ENCODE measurements around the gene ATXN1. TPM values are rescaled to one million over a fixed set of nuclear protein-coding genes. Genes with fewer than 3 reads are reported as not detected.

ATXN1 gene
- total and polyA plus RNA-seq, 3 donors from 2014 or later = 12.8 to 84.1 (median 64.3) TPM

DNA sequence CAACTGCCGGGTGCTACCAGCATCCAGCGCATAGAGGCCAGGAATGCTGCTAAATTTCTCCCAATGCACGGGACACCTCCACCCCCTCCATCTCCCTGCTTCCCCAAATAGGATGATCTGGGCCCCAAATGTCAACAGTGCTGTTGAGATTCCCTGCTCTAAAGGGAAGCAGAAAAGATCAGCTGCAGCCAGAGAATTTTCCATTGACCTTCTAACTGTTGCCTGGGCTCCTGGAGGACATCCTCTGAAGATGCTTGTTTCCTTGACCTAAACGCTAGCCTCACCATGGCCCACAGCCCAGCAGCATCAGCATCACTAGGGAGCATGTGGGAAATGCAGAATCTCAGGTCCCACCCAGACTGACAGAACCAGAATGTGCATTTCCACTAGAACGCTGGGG lies 361.6 kb downstream of the ATXN1 start:
- H3K36me3 ChIP-seq (ENCODE audit: low read depth, missing control alignments) = no peaks in the 10 kb centered on the region
- no peak for TF ChIP-seq POLR2A (IDR thresholded peaks at IDR 0.05)
- TF ChIP-seq, protein P1, sequence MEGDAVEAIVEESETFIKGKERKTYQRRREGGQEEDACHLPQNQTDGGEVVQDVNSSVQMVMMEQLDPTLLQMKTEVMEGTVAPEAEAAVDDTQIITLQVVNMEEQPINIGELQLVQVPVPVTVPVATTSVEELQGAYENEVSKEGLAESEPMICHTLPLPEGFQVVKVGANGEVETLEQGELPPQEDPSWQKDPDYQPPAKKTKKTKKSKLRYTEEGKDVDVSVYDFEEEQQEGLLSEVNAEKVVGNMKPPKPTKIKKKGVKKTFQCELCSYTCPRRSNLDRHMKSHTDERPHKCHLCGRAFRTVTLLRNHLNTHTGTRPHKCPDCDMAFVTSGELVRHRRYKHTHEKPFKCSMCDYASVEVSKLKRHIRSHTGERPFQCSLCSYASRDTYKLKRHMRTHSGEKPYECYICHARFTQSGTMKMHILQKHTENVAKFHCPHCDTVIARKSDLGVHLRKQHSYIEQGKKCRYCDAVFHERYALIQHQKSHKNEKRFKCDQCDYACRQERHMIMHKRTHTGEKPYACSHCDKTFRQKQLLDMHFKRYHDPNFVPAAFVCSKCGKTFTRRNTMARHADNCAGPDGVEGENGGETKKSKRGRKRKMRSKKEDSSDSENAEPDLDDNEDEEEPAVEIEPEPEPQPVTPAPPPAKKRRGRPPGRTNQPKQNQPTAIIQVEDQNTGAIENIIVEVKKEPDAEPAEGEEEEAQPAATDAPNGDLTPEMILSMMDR (IDR thresholded peaks at IDR 0.05) = no peak
- peaks cover 9% of the 10 kb centered on the region for H3K4me1 ChIP-seq
- 75 to 78% methylated on average over 4 to 5 of the region's 5 CpGs for WGBS, 2 donors
- no peak overlapping the region for H3K4me3 ChIP-seq
- no peak overlapping the region for H3K27ac ChIP-seq
- DNase-seq = no peak
- H3K27me3 ChIP-seq = no peaks in the 10 kb centered on the region
- no peaks in the 10 kb centered on the region for H3K9me3 ChIP-seq
- intact Hi-C loops (cut with DNase I; ENCODE audit: low total_unique reads) = loop anchor here (10.0 kb wide), 1 partner anchor 65 kb away; no protein-coding TSS in a partner anchor

DNA sequence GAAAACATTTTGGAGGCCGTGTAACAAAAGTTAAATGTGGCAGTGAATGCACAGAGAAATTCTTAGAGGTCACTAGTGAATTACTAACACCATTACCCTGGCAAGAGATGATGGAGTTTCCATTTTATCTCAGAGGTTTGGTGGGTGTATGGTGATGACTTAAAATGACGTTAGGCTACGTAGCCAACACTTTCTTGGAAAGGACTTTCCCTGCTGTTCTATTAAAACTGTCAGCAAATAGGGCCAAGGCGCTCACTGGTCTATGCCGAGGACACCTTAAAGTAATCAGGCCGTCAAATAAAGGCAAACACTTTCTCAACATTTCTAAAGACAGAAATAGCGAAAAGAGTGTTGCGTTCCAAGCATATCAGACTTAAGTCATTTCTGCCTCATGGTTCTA lies 362.1 kb downstream of the ATXN1 start:
- no peak for DNase-seq
- Histone ChIP-seq H3K27ac (no peak overlapping the region), H3K4me1 (peaks cover 9% of the 10 kb centered on the region), H3K36me3 (ENCODE audit: low read depth, missing control alignments) (no peaks in the 10 kb centered on the region), H3K9me3 (no peaks in the 10 kb centered on the region), H3K27me3 (no peaks in the 10 kb centered on the region), H3K4me3 (no peak overlapping the region)
- intact Hi-C loops (cut with DNase I; ENCODE audit: low total_unique reads) = no loop called here
- TF ChIP-seq, protein P1 (IDR thresholded peaks at IDR 0.05) = no peak
- TF ChIP-seq POLR2A (IDR thresholded peaks at IDR 0.05) = no peak
- 75 to 84% methylated on average over 8 of the region's 8 CpGs for WGBS, 2 donors

DNA sequence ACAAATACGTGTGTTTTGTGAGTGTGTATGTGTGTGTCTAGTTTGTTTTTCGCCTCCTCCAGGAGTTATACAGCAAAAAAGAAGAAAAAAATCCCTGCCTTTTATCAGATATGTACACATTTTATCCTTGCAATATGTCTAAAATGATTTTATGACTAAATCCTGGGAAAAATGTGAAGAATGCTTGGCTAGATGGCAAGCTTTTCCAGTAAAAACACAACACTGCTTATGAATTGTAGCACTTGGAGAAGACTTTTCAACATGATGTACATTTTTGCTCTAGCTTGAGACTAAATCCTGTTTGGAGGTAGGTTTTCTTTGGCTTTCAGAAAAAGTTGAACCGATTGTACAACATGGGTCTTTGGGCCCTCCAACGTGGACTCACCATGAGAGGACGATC lies 362.7 kb downstream of the ATXN1 start:
- 71 to 80% methylated on average over 5 of the region's 5 CpGs for WGBS, 2 donors
- H3K9me3 ChIP-seq = no peaks in the 10 kb centered on the region
- H3K4me1 ChIP-seq = peaks cover 8% of the 10 kb centered on the region
- TF ChIP-seq, protein P1 (IDR thresholded peaks at IDR 0.05) = no peak
- TF ChIP-seq POLR2A (IDR thresholded peaks at IDR 0.05) = no peak
- no peak overlapping the region for H3K4me3 ChIP-seq
- DNase-seq = no peak
- no peaks in the 10 kb centered on the region for H3K27me3 ChIP-seq
- intact Hi-C loops (cut with DNase I; ENCODE audit: low total_unique reads) = no loop called here
- H3K36me3 ChIP-seq (ENCODE audit: low read depth, missing control alignments) = no peaks in the 10 kb centered on the region
- H3K27ac ChIP-seq = no peak overlapping the region

DNA sequence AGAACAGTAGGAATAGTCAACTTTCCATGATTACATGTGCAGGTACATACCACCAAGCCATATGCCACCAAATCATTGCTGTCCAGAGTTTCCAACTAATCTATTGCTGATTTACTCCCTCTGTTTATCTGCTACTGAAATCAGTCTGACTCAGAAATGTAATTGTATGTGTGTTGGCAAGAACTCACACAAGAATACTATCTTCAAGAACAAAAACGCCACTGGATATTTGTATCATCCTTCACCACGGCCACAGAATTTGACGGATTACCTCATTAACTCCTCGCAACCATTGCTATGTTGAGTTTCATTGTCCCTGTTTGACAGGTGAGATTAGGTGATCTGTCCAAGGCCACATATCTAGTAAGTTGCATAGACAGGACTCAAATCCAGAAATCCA lies 363.6 kb downstream of the ATXN1 start:
- H3K4me3 ChIP-seq = no peak overlapping the region
- TF ChIP-seq, protein P1 (IDR thresholded peaks at IDR 0.05) = no peak
- no peak for TF ChIP-seq POLR2A (IDR thresholded peaks at IDR 0.05)
- intact Hi-C loops (cut with DNase I; ENCODE audit: low total_unique reads) = no loop called here
- WGBS, 2 donors = 43 to 77% methylated on average over 4 of the region's 4 CpGs
- no peaks in the 10 kb centered on the region for H3K9me3 ChIP-seq
- H3K36me3 ChIP-seq (ENCODE audit: low read depth, missing control alignments) = no peaks in the 10 kb centered on the region
- no peak overlapping the region for H3K27ac ChIP-seq
- no peak for DNase-seq
- peaks cover 4% of the 10 kb centered on the region for H3K4me1 ChIP-seq
- H3K27me3 ChIP-seq = no peaks in the 10 kb centered on the region

DNA sequence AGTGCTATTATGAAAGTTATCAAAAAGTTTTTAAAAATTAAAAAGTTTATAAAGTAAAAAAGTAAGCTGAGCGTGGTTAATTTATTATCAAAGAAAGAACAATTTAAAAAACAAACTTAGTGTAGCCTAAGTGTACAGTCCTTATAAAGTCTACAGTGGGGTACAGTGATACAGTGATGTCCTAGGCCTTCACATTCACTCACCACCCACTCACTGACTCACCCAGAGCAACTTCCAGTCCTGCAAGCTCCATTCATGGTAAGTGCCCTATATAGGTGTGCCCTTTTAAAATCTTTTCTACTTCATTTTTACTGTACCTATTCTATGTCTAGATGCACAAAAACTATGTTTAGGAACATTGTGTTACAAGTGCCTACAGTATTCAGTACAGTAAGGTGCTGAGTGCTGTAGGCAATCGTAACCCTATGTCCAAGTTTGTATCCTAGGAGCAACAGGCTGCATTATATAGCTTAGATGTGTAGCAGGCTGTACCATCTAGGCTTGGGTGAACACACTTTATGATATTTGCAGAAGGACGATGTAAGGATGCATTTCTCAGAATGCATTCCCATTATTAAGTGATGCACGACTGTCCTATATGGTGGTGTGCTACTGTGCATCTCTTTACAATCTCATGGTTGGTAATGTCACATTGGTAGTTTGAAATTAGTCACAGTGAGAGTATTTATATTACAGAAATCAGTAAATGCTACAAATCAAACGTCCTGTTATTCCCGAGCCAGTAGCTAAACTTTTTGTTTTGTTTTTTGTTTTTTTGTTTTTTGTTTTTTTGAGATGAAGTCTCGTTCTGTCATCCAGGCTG lies 364.6 kb downstream of the ATXN1 start:
- 87 to 94% methylated on average over 7 of the region's 7 CpGs for WGBS, 2 donors
- H3K9me3 ChIP-seq = no peaks in the 10 kb centered on the region
- peaks cover 4% of the 10 kb centered on the region for H3K4me1 ChIP-seq
- intact Hi-C loops (cut with DNase I; ENCODE audit: low total_unique reads) = no loop called here
- DNase-seq = no peak
- no peak overlapping the region for H3K4me3 ChIP-seq
- TF ChIP-seq POLR2A (IDR thresholded peaks at IDR 0.05) = no peak
- TF ChIP-seq, protein P1 (IDR thresholded peaks at IDR 0.05) = no peak
- H3K27me3 ChIP-seq = no peaks in the 10 kb centered on the region
- no peaks in the 10 kb centered on the region for H3K36me3 ChIP-seq (ENCODE audit: low read depth, missing control alignments)
- H3K27ac ChIP-seq = no peak overlapping the region

Data from testis (tissue), 3 donors.